Measurements from ENCODE around the gene MTRR.

DNA sequence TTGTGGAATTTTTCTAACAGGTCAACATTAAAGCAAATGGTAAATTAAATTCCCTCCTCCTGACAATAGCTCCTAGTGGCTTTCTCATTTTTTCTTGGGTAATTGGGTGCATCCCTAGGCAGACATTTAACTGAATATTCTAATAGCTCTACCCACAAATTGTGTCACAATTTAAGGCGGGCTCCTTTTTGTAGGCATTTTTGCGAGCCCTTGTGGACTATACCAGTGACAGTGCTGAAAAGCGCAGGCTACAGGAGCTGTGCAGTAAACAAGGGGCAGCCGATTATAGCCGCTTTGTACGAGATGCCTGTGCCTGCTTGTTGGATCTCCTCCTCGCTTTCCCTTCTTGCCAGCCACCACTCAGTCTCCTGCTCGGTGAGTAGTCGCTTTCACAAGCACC lies 20.0 kb downstream of the MTRR start:
- TF ChIP-seq, protein P1, sequence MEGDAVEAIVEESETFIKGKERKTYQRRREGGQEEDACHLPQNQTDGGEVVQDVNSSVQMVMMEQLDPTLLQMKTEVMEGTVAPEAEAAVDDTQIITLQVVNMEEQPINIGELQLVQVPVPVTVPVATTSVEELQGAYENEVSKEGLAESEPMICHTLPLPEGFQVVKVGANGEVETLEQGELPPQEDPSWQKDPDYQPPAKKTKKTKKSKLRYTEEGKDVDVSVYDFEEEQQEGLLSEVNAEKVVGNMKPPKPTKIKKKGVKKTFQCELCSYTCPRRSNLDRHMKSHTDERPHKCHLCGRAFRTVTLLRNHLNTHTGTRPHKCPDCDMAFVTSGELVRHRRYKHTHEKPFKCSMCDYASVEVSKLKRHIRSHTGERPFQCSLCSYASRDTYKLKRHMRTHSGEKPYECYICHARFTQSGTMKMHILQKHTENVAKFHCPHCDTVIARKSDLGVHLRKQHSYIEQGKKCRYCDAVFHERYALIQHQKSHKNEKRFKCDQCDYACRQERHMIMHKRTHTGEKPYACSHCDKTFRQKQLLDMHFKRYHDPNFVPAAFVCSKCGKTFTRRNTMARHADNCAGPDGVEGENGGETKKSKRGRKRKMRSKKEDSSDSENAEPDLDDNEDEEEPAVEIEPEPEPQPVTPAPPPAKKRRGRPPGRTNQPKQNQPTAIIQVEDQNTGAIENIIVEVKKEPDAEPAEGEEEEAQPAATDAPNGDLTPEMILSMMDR (IDR thresholded peaks at IDR 0.05; ENCODE audit: borderline replicate concordance, extremely low read depth, low read length, poor library complexity, severe bottlenecking): no peak
- no peak for TF ChIP-seq EZH2 (IDR thresholded peaks at IDR 0.05; ENCODE audit: borderline replicate concordance, low read depth, low read length, severe bottlenecking)

Measured in DND-41 (cell line).